Measurements from ENCODE around the gene PCDHGA2.
A peak's percentile ranks its signal among the peaks of the same experiment; 100 is the strongest.
"Not testable (repeated sequence)": the region's sequence is repeated elsewhere in the genome, so short reads cannot be mapped to it uniquely, and the experiment has no call there.

Gene PCDHGA2

DNA sequence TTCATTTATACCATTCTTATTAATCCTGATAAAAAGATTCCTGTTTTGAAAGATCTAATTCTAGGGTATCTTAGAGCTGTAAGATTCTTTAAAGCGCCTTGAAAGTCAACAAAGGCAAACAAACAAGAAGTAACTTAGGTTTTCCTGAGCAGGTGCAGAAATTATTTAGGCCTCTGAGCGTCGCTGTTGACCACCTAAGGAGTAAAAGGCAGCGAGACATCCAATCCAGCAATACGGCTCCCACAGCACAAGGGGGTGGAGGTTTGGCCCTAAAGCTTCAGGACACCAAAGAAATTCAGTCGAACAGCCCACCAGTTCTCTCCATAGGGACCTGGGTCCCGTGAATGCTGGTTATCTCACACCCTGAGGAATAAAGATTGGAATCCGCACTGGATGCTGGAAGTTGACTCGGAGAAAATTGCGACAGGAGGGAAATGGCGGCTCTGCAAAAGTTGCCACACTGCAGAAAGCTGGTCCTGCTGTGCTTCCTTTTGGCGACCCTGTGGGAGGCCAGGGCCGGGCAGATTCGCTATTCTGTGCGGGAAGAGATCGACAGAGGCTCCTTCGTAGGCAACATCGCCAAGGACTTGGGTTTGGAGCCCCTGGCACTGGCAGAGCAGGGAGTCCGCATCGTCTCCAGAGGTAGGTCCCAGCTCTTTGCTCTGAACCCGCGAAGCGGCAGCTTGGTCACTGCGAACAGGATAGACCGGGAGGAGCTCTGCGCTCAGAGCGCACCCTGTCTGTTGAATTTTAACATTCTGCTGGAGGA is at the start of gene PCDHGA2:
Gene PCDHGA2, plus strand, starts transcription at position 223 of the 769 bp plus-strand sequence.
- no peak for DNase-seq (ENCODE audit: low spot score)

DNA sequence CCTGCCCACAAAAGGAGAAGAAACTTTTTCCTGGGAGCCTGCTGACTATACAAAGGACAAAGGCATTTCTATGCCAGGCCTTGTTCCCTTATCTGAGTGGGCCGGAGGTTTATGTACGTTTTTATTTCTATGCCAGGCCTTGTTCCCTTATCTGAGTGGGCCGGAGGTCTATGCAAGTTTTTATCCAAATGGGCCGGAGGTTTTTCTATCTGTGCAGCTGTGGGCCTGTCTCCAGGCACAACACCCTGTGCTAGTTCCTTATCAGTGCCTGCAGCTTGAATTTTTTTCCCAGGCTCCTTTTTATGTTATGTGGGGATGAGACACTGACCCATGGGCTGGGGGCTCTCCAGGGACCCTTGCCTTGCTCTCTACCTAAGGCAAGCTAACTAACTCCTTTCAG is 40.2 kb upstream of the PCDHGA2 start:
- no peak for DNase-seq (ENCODE audit: low spot score)

DNA sequence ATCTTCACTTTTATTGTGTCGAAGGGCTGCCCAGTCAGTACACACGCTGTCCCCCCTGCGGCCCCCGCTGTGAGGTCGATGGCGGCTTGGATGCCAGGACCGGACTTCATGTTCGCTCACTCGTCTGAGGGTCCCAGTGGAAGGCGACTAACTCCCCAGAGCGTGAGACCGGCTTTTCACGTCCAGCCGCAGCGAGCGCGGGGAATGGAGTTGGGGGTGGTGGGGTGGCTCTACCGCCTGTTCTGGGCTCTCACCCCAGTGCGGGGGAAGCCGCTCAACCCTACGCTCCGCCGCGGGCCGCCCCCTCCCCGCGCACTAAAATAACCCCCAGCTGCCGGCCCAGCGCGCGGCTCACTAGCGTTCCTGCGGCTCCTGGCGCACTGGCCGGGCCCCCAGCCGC is 34.8 kb upstream of the PCDHGA2 start, which contains the start of gene SLC25A2:
Gene SLC25A2, minus strand, starts transcription at position 294 of the 400 bp plus-strand sequence. Its CDS starts 184 bp downstream, at position 110.
- no peak for DNase-seq (ENCODE audit: low spot score)

DNA sequence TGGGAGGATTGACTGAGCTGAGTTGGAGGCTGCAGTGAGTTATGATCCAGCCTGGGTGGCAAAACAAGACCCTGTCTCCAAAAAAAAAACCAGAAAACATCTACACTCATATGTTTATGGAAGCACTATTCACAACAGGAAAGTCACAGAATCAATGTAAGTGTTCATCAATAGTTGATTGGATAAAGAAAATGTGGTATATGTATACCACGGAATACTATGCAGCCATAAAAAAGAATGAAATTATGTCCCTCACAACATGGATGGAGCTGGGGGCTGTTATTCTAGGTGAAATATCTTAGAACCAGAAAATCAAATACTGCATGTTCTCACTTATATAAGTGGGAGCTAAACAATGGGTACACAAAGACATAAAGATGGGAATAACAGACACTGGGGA is 31.9 kb upstream of the PCDHGA2 start:
- no peak for DNase-seq (ENCODE audit: low spot score)

DNA sequence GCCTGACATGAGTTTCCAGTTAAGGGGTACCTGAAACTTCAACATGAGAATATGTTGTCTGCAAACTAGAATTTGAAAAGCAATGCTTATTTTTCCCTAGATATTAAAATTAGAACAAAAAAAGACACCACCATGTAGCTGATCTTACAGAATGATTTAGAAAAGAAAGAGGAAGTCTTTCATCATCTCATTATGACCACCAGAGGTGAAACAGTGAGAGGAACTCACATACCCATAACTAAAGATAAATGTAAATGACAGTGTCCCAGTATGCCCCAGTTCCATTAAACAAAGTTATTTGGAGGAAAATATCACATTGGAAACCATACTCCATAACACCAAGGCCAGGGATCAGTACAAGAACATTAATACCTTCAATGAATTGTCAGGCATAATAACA is 24.8 kb upstream of the PCDHGA2 start:
- no peak for DNase-seq (ENCODE audit: low spot score)

DNA sequence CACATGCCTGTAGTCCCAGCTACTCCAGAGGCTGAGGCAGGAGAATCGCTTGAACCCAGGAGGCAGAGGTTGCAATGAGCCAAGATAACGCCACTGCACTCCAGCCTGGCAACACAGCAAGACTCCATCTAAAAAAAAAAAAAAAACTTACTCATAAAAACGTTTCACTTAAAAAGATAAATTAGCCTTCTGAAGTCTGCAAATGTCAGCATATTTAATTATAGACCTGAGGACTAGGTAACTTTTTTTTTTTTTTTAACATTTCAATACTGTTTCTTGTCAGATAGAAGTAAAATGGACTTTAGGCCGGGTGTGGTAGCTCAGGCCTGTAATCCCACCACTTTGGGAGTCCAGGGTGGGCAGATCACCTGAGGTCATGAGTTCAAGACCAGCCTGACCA is 21.6 kb upstream of the PCDHGA2 start:
- not testable (repeated sequence) for DNase-seq (ENCODE audit: low spot score)

DNA sequence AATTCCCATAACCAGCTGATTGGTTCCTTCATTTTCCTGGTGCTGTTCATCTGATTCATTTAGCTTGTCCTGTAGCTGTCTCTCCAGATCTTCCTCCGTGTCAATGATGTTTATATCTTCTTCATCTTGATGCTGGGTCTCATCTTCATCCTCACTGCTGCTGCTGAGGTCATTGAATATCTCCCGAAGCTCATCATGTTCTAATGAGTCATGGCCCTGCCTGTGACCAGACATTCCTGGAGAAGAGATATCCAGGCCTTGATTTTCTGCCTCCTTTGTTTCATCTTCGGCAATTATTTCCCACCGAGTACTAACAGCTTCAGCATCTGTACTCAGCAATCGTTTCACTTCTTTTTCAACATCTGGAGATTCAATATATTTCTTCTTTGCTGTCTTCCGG is 19.4 kb upstream of the PCDHGA2 start:
- no peak for DNase-seq (ENCODE audit: low spot score)

DNA sequence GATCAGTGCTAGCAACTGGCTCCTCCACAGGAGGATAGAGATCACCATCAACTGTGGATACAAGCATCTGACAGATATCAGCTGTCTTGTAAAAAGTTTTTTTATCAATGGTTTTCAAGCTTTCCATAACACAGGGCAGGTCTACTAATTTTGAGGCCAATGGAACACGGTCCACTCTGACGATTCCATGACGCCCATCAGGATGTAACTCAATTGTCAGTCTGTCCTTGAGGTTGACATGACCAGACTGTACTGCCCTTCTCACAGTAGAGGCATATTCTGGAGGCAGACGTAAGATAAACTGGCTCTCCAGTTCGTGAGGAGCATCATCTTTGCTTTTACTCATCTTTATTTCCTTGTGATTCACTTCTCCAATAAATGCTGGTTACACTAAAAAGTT is 18.9 kb upstream of the PCDHGA2 start:
- DNase-seq (ENCODE audit: low spot score): no peak

DNA sequence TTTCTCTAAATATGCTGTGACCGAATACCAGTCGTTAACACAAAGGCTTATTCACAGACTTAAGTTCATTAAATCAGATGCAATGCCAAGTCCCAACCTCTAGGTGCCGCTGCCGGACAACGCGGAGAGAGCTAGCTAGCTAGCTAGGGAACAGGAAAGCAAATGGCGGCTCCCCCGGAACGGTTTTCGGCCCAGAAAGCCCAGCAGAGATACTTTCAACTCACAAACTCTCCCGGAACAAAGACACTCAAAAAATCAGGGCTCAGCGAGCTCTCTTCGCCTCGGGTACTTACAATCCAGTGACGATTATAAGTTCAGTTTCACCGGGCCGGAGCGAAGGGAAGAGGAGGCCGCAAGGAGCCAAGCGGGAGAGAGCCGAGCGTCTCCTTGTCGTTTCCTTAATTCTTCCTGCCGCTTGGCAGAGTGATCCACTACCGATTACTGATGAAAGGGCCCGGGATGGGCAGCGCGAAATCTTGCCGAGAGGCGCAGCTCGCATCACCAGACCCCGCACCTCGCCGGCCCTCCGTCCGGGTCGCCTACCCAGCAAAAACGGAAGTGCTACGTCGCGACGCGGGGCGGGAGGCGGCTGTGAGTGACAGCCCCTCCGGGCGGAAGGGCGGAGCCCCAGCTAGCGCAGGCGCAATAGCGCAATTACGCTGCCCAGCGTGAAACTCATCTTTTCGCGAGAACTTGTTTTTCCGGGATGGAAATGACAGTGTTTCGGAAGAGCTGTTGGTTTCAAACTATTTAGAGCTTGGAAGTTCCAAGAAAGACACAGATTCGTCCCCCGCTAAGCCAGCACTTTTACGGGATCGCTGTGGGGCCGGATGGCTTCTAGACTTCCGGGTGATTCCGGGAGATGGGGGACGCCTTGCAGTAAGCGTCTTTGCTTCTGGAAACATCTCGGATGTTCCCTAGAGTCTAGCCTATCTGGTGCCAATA is 18.1 kb upstream of the PCDHGA2 start, which contains the start of gene TAF7:
Gene TAF7, minus strand, starts transcription at position 560 of the 945 bp plus-strand sequence. CDS start 740 bp downstream, outside the sequence.
- peak; percentile 94 for DNase-seq (ENCODE audit: low spot score)

DNA sequence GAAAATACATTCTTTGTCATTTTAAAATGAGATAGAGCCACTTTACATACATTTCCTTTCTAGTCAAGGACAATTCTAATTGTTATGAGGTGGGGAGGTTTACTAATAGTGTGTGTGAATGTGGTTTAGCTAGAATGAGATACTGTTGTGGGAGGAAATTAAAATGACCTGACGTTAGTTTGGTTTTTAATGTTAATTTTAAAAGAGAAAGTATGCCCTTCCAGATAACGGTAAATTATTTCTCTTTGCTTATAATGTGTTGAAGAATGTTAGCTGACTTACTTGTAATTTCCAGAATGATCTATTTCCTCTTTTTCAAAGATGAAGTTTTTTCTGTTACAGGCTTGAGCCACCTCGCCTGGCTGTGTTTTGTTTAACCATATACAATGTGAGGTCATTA is 16.3 kb upstream of the PCDHGA2 start:
- no peak for DNase-seq (ENCODE audit: low spot score)

DNA sequence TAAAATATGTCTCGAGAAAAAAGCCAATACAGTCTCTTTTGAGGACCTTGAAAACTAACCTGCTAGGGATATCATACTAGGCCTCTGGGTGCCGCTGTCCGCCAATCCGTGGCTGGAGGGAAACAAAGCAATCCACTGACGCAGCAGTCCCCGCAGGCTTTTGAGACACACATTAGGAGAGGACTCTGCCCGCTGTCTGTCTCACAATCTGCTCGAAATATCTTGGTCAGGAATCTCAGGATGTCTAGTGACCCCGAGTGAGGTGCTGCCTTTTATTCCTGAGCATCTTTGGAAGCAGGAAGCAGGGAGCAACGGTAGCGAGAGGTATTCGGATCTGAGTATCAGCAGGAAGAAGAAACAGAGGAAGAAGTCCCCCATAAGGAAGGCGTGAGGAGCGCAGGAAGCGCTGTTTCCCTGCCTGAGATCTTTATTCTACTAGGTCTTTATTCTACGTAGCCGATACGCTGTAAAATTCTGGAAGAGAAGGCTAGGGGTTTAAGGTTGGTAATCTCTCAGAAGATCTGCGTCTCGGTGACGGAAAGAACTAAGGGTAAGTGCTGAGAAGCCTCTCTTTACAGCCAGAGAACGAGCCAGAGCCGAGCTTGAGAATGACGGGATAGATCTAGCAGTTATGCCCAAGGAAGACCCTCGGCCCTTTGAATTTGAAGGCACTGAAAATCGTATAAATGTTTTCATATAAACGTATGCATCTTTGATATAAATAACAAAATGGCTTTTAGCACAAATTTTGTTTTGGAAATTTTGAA is 12.3 kb upstream of the PCDHGA2 start:
- peak; percentile 68 for DNase-seq (ENCODE audit: low spot score)

DNA sequence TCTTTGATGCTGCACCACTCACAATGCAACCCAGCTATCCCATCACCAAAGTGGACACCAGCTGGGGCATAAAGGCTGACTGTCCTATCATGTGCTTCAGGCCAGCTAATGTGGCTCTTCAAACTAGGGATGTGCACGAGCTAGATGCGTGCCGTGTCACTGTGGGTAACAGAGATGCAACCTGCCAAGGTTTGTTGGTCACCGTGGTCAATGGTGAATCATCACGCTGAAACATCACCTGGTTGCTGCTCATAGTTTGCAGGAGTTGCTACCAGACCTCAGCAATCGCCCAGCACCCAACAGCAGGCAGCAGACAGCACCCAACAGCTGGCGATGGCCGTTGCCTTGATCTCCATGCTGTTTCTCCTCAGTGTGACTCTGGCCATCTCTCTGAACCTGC is 10.3 kb upstream of the PCDHGA2 start:
- no peak for DNase-seq (ENCODE audit: low spot score)

DNA sequence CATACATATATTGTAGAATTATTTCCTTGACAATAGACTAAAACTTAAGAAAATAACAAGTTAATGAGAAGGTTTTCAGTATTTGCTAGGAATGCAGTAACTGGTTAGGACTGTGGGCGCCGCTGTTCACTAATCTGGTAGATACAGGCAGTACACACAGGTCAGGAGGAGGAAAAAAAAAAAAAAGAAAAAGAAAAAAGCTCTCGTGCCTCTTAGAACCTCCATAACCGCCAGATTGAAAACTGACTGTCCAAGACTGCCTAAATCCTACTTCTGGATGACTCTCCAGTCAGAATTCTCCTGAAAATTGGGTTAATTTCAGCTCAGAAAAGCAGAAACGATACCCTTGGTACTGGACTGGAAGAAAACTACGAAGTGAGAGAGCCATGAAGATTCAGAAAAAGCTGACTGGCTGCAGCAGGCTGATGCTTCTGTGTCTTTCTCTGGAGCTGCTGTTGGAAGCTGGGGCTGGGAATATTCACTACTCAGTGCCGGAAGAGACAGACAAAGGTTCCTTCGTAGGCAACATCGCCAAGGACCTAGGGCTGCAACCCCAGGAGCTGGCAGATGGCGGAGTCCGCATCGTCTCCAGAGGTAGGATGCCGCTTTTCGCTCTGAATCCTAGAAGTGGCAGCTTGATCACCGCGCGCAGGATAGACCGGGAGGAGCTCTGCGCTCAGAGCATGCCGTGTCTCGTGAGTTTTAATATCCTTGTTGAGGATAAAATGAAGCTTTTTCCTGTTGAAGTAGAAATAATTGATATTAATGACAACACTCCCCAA is 8.1 kb upstream of the PCDHGA2 start, which contains the start of gene PCDHGA1:
Gene PCDHGA1, plus strand, starts transcription at position 216 of the 782 bp plus-strand sequence.
- DNase-seq (ENCODE audit: low spot score): peak; percentile 5

DNA sequence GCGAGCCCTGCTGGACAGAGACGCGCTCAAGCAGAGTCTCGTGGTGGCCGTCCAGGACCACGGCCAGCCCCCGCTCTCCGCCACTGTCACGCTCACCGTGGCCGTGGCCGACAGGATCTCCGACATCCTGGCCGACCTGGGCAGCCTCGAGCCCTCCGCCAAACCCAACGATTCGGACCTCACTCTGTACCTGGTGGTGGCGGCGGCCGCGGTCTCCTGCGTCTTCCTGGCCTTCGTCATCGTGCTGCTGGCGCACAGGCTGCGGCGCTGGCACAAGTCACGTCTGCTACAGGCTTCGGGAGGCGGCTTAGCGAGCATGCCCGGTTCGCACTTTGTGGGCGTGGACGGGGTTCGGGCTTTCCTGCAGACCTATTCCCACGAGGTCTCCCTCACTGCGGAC is 6.0 kb upstream of the PCDHGA2 start:
- not testable (repeated sequence) for DNase-seq (ENCODE audit: low spot score)

DNA sequence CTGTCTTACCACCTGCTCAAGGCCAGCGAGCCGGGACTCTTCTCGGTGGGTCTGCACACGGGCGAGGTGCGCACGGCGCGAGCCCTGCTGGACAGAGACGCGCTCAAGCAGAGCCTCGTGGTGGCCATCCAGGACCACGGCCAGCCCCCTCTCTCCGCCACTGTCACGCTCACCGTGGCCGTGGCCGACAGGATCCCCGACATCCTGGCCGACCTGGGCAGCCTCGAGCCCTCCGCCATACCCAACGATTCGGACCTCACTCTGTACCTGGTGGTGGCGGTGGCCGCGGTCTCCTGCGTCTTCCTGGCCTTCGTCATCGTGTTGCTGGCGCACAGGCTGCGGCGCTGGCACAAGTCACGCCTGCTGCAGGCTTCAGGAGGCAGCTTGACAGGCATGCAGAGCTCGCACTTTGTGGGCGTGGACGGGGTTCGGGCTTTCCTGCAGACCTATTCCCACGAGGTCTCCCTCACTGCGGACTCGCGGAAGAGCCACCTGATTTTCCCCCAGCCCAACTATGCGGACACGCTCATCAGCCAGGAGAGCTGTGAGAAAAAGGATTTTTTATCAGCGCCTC is 2.3 kb downstream of the PCDHGA2 start:
- DNase-seq (ENCODE audit: low spot score): not testable (repeated sequence)

DNA sequence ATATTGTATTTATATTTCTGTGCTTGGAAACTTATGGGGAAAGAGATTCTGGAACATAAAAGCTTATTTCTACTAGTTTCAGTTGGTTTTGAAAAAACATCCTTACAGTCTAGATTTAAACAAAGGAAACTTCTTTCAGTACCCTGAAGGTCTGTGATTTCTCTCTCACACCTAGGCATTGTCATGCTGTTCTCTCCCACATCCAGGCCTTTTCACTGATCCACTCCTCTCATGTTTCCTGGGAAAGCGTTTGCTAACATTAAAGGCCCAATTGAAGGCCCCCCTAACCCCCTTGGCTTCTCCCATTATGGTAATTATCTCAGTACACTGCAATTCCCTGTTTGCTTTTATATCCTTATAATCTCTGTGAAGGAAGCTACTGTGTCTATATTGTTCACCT is 4.2 kb downstream of the PCDHGA2 start:
- DNase-seq (ENCODE audit: low spot score): no peak

DNA sequence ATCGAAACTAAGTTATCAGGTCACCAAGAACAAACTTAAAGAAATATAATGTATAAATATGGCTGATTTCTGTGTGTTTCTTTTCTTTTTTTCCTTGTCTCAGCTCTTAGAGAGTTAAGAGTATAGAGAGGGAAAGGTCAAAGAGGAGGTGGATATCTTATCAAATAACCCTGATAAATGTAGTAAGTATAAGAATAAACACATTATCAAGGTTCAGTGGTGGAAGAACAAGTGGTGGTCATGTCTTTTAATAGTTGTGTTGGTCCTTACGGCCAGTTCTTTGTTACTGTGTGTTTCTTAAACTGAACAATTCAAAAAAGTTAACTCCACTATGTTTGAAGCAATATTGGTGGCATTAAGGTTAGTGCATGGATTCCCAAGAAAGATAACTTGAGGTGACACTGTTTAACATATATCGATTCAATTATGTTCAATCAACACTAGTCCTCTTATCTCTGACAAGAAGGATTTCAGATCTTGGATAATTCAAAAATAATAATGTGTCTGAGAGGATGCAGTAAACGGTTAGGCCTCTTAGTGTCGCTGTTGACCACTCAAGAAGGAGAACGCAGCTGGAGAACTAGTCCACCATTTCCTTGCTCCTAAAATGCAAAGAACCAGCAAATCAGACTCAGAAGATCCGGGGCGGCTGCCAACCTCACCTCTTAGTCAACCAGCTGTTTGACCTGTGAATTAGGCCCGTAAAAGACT is 4.8 kb downstream of the PCDHGA2 start, which contains the start of gene PCDHGA3:
Gene PCDHGA3, plus strand, starts transcription at position 588 of the 711 bp plus-strand sequence. CDS start 205 bp downstream, outside the sequence.
- peak; percentile 2 for DNase-seq (ENCODE audit: low spot score)

DNA sequence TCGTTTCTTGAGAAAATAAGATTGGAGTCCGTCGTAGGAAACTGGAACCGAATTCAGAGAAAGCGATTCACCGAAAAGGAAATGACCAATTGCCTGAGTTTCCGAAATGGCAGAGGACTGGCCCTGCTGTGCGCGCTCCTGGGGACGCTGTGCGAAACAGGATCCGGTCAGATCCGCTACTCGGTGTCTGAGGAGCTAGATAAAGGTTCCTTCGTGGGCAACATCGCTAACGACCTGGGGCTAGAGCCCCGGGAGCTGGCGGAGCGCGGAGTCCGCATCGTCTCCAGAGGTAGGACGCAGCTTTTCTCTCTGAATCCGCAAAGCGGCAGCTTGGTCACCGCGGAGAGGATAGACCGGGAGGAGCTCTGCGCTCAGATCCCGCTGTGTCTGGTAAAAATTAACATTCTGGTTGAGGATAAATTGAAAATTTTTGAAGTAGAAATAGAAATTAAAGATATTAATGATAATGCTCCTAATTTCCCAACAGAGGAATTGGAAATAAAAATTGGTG is 5.4 kb downstream of the PCDHGA2 start:
- DNase-seq (ENCODE audit: low spot score): no peak

DNA sequence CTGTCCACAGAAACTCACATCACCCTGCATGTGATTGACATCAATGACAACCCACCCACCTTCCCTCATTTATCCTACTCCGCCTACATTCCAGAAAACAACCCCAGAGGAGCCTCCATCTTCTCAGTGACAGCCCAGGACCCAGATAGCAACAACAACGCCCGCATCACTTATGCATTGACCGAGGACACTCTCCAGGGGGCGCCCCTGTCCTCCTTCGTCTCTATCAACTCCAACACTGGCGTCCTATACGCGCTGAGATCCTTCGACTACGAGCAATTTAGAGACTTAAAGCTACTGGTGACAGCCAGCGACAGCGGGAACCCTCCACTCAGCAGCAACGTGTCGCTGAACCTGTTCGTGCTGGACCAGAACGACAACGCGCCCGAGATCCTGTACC is 6.8 kb downstream of the PCDHGA2 start:
- DNase-seq (ENCODE audit: low spot score): no peak

DNA sequence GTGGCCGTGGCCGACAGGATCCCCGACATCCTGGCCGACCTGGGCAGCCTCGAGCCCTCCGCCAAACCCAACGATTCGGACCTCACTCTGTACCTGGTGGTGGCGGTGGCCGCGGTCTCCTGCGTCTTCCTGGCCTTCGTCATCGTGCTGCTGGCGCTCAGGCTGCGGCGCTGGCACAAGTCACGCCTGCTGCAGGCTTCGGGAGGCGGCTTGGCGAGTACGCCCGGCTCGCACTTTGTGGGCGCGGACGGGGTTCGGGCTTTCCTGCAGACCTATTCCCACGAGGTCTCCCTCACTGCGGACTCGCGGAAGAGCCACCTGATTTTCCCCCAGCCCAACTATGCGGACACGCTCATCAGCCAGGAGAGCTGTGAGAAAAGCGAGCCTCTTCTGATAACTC is 7.5 kb downstream of the PCDHGA2 start:
- not testable (repeated sequence) for DNase-seq (ENCODE audit: low spot score)
